ENCODE data around the gene CDKAL1. TPM values are rescaled to one million over a fixed set of nuclear protein-coding genes. Genes with fewer than 3 reads are reported as not detected.

CDKAL1 gene
- total RNA-seq, 1 donor from 2014 or later, result 34.3 TPM

DNA sequence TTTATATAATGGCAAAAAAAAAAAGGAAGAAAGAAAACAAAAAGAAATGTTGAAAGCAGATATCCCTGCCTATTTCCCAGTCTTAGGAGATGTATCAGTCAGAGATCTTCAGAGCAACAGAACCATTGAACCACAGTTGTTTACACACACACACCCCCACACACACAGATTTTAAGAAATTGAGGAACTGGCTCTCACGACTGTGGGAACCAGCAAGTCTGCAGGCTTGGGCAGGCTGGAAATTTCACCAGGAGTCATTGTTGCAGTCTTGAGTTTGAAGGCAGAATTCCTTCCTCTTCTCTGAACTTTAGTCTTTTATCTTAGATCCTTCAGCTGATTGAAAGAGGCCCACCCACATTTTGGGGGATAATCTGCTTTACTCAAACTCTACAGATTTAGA is 380.9 kb downstream of the CDKAL1 start:
- Mint-ChIP-seq H3K36me3 (ENCODE audit: insufficient read depth) (peaks cover 15% of the 10 kb centered on the region), H3K9me3 (ENCODE audit: low read depth) (peaks cover 17% of the 10 kb centered on the region), H3K4me3 (ENCODE audit: low read depth) (no peak overlapping the region), H3K27ac (no peak overlapping the region), H3K4me1 (ENCODE audit: low read depth) (no peaks in the 10 kb centered on the region), H3K27me3 (no peaks in the 10 kb centered on the region)
- TF ChIP-seq, protein P1, sequence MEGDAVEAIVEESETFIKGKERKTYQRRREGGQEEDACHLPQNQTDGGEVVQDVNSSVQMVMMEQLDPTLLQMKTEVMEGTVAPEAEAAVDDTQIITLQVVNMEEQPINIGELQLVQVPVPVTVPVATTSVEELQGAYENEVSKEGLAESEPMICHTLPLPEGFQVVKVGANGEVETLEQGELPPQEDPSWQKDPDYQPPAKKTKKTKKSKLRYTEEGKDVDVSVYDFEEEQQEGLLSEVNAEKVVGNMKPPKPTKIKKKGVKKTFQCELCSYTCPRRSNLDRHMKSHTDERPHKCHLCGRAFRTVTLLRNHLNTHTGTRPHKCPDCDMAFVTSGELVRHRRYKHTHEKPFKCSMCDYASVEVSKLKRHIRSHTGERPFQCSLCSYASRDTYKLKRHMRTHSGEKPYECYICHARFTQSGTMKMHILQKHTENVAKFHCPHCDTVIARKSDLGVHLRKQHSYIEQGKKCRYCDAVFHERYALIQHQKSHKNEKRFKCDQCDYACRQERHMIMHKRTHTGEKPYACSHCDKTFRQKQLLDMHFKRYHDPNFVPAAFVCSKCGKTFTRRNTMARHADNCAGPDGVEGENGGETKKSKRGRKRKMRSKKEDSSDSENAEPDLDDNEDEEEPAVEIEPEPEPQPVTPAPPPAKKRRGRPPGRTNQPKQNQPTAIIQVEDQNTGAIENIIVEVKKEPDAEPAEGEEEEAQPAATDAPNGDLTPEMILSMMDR (IDR thresholded peaks at IDR 0.05; ENCODE audit: unreplicated experiment), result no peak
- DNase-seq (ENCODE audit: low spot score, unreplicated experiment), result no peak

DNA sequence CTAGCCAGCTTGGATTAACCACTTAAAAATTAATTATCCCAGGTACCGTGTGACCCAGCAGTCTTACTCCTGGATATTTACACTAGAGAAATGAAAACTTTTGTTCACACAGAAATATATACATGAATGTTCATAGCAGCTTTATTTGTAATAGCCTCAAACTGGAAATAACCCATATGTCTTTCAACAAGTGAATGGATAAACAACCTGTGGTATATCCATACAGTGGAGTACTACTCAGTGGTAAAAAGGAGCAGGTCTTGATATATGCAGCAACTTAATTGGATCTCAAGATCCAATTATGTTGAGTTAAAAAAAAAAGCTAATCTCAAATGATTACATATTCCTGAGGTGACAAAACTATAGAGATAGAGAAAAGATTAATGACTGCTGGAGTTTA is 381.4 kb downstream of the CDKAL1 start:
- TF ChIP-seq, protein P1 (IDR thresholded peaks at IDR 0.05; ENCODE audit: unreplicated experiment), result no peak
- Mint-ChIP-seq H3K4me1 (ENCODE audit: low read depth) (no peaks in the 10 kb centered on the region), H3K9me3 (ENCODE audit: low read depth) (peaks cover 17% of the 10 kb centered on the region), H3K27ac (no peak overlapping the region), H3K4me3 (ENCODE audit: low read depth) (no peak overlapping the region), H3K27me3 (no peaks in the 10 kb centered on the region), H3K36me3 (ENCODE audit: insufficient read depth) (peaks cover 15% of the 10 kb centered on the region)
- DNase-seq (ENCODE audit: low spot score, unreplicated experiment), result no peak

DNA sequence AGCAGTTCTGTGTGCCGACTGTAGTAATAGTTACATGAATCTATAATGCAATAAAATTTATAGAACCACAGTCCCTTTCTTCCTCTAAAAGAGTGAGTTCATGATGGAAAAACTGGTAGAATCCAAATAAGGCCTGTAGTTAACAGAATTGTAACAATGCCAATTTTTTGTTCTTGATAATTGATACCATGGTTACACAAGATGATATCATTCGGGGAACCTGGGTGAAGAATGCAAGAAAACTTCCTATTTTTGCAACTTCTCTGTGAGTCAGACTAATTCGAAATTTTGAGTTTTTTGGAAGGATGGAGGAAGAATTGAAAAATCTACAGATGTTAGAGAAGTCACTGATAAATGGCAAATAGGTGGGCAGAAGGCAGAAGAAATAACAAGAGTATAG is 381.8 kb downstream of the CDKAL1 start:
- DNase-seq (ENCODE audit: low spot score, unreplicated experiment), result no peak
- no peak overlapping the region for H3K27ac Mint-ChIP-seq
- no peaks in the 10 kb centered on the region for H3K27me3 Mint-ChIP-seq
- no peaks in the 10 kb centered on the region for H3K4me1 Mint-ChIP-seq (ENCODE audit: low read depth)
- H3K9me3 Mint-ChIP-seq (ENCODE audit: low read depth), result peaks cover 17% of the 10 kb centered on the region
- TF ChIP-seq, protein P1 (IDR thresholded peaks at IDR 0.05; ENCODE audit: unreplicated experiment), result no peak
- peaks cover 15% of the 10 kb centered on the region for H3K36me3 Mint-ChIP-seq (ENCODE audit: insufficient read depth)
- H3K4me3 Mint-ChIP-seq (ENCODE audit: low read depth), result no peak overlapping the region

DNA sequence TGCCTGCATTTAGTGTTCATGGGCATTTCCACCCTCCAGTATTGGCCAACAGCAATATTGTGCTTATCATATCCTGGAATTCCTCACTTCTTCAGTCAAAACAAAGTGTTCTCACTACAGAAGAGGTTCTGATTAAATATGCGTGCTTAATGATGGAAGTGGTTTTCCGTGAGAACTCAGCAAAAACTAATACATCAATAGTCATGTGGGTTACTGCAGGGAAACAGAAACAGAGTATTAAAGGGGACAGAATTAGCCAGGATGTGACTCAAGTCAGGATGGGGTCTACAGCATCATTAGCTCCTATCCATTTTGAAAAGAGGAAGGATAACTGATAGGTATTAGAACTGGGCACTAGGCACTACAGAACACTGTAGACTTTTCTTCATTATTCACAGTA is 384.6 kb downstream of the CDKAL1 start:
- H3K4me1 Mint-ChIP-seq (ENCODE audit: low read depth), result peaks cover 2% of the 10 kb centered on the region
- no peaks in the 10 kb centered on the region for H3K27me3 Mint-ChIP-seq
- no peak overlapping the region for H3K27ac Mint-ChIP-seq
- TF ChIP-seq, protein P1 (IDR thresholded peaks at IDR 0.05; ENCODE audit: unreplicated experiment), result no peak
- H3K4me3 Mint-ChIP-seq (ENCODE audit: low read depth), result no peak overlapping the region
- peaks cover 14% of the 10 kb centered on the region for H3K9me3 Mint-ChIP-seq (ENCODE audit: low read depth)
- peaks cover 14% of the 10 kb centered on the region for H3K36me3 Mint-ChIP-seq (ENCODE audit: insufficient read depth)
- DNase-seq (ENCODE audit: low spot score, unreplicated experiment), result no peak

DNA sequence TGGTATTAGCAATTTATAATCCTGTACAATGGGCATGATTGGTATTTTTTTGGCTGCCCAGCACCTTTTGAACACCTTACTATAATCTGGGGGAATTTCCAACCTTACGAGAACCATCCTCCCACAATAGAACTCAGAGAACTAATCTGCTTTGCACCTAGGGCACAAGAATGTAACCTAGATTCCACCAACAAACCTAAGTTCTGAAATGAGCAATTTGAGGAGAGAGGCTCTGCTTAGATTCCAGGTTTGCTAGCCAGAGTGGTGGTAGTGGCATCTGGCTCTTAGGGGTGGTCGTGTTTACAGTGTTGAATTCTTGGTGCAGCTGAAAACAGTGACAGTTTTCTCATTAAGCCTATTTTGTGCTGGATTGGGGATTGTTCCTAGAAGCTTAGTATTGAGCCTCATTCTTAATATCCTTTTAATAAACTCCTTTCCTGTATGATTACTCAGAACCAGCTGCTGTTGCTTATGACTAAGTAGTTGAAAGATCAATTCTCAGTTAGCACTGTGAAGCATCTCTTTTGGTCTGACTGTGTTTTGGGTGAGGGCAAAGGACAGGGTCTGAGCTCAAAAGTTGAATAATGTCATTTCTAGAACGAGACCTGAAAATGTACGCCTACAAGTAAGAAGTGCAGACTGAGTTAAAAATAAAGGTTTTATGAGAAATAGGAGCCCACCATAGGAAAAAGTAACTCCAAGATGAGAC is 385.6 kb downstream of the CDKAL1 start:
- H3K27ac Mint-ChIP-seq, result no peak overlapping the region
- TF ChIP-seq, protein P1 (IDR thresholded peaks at IDR 0.05; ENCODE audit: unreplicated experiment), result no peak
- H3K27me3 Mint-ChIP-seq, result no peaks in the 10 kb centered on the region
- DNase-seq (ENCODE audit: low spot score, unreplicated experiment), result no peak
- H3K4me1 Mint-ChIP-seq (ENCODE audit: low read depth), result peaks cover 6% of the 10 kb centered on the region
- H3K36me3 Mint-ChIP-seq (ENCODE audit: insufficient read depth), result peaks cover 11% of the 10 kb centered on the region
- H3K4me3 Mint-ChIP-seq (ENCODE audit: low read depth), result no peak overlapping the region
- H3K9me3 Mint-ChIP-seq (ENCODE audit: low read depth), result peaks cover 11% of the 10 kb centered on the region

Data from progenitor cell of endocrine pancreas (in vitro differentiated cells).